Measurements from ENCODE around the gene NUTM2A.
"Not testable (repeated sequence)": the region's sequence is repeated elsewhere in the genome, so short reads cannot be mapped to it uniquely, and the experiment has no call there.

Gene NUTM2A

GRCh38 chr10:87280749-87281392 lies 55.6 kb downstream of the NUTM2A start:
- not testable (repeated sequence) for DNase-seq

Data from fibroblast of skin of right biceps (primary cell).